NOMO-1 (cell line): ENCODE measurements around the gene ZNF619.
"Not testable (repeated sequence)": the region's sequence is repeated elsewhere in the genome, so short reads cannot be mapped to it uniquely, and the experiment has no call there.

Experiments used
- DNase-seq, 2 experiments: peaks; one replicate each; lab custom pipeline; 2025; ENCODE audit not compliant: unreplicated experiment in 2 of 2; lab: John Stamatoyannopoulos, UW

ZNF619 gene

GRCh38 chr3:40476478-40477470 lies at the start of gene ZNF619:
Gene ZNF619, plus strand, starts transcription at chr3:40477122. Its CDS starts 858 bp downstream, at chr3:40477980.
- peak; percentile 60 to 66 for DNase-seq

- DNase-seq: no peak
Measured at GRCh38 chr3:40432793-40433192, 44.1 kb upstream of the ZNF619 start.

DNA sequence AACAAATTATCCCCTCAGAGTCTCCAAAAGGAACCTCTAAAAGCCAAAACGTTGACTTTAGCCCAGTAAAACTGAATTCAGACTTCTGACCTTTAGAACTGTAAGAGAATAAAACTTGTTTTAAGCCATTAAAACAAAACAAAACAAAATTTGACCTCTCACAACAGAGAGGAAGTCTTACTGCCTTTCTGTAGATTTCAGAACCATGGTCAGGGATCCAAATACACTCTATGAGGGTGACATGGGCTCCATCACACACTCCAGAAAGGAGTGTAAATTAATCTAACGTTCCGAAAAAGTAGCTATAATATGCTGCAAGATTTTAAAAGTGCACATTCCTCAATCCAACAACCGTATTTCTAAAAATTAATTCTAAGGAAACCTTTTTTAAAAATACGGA lies 39.0 kb upstream of the ZNF619 start:
- DNase-seq: no peak

GRCh38 chr3:40445062-40445461 lies 31.9 kb upstream of the ZNF619 start:
- DNase-seq: no peak

DNA sequence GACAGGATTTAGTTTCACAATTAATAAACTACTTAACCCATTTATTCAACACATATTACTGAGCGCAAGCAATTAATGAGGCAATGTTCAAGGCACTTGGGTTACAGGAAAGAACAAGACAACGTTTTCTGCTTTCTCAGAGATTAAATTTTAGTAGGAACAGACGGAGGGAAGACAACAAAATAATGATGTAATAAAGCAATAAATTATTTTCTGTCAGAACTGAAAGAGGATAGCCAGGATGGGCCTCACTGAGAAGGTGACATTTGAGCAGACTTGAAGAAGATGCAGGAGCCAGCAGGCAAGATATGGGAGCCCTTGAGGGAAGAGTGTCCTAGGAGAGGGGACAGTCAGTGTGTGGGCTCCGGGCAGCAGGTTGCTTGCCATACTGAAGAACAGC lies 31.0 kb upstream of the ZNF619 start:
- DNase-seq: no peak

GRCh38 chr3:40450438-40450837 lies 26.5 kb upstream of the ZNF619 start:
- no peak for DNase-seq

GRCh38 chr3:40451551-40451950 lies 25.4 kb upstream of the ZNF619 start:
- DNase-seq: no peak

DNA sequence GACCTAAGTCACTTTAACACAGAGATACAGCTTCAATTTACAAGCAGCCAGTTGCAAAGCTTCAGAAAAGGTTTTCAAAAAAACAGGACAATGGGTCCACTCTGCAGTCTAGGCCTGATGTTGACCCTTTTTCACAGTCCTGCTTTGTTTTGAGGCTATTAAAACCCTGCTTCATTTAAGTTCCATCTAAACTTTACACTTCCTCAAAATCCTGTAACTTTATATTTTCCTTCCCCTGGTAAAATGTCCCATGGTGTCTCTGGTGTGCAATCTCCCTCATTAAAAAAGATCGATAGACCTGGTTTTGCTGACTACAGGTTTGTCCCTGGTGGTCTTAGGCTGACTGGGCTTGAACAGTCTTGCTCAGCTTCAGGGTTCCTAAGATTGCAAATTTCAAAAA lies 24.9 kb upstream of the ZNF619 start:
- no peak for DNase-seq

DNA sequence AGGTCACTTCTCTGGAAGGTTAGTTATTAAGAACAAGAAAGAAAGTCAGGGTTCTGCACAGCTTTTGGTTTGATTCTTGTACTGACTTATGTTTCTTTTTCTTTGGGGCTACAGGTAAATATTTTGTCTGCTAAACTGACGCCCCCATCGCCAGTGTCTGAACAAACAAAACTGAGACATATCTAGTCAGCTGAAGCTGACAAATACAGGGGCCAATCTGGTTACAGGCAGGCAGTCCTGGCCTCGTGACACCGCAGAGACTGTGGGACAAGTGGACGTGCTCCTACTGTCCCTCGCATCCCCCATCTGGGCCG lies 24.4 kb upstream of the ZNF619 start:
- no peak for DNase-seq

DNA sequence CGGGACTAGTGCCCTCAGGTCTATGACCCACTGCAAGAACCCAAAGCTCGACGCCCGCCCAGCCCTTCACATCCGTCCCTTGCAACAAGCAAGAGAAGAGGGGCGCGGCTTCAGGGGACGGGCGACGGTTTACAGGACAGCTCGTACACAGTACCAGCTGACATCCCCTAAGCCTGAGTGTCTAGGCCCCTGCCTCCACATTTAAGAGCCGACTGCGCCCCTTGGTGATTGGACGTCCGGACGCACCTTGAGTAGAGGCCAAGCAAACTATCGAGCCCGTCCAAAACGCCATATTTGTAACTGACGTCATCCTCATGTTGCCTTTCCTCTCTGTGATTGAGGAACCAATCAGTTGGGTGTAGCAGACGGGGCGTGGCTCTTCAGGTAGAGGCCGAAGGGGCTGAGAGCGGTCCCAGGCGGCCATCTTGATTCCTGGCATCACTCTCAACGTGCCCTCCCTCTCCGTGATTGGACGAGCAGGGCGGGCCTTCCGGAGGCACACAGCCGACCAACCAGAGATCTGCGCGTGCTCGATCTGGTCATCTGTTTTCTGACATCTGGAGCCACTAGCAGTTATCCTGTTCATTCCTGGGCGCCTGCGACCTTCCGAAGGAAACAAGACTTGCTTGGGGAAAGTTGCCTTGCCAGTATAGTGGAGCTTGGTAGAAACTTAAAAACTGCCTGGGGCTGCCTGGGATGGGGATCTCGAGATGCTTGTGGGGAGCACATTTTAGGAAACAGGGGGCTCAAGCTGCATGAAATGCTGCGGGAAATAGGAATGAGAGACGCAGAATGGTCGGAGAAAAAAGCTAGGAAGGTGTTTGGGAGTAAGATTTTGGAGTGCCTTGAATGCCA lies 23.8 kb upstream of the ZNF619 start:
- DNase-seq: peak; percentile 98 to 99

DNA sequence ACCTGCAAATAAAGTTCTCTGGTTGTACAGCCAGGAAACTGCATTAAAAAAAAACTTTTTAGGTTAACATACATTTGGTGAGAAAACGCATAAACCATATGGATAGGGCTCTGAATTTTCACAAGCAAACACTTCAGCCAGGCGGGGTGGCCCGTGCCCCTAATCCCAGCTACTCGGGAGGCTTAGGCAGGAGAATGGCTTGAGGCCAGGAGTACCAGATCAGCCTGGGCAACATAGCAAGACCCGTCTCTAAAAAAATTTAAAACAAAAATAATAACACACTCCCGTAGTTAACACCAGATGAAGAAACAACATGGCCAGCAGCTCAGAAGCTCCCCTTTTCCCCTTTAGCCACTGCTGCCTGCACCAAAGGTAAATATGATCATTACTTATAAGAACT lies 23.0 kb upstream of the ZNF619 start:
- DNase-seq: no peak

DNA sequence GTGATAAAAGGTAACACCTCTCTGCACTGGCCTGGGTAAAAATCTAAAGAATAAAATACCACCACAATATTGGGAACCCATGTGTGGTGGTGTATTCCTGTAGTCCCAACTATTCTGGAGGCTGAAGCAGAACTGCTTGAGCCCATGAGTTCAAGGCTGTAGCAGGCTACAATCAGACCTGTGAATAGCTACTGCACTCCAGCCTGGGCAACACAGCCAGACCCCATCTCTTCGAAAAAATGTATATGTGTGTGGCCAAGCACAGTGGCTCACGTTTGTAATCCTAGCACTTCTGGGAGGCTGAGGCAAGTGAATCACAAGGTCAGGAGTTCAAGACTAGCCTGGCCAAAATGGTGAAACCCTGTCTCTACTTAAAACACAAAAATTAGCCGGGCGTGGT lies 21.6 kb upstream of the ZNF619 start:
- DNase-seq: no peak

DNA sequence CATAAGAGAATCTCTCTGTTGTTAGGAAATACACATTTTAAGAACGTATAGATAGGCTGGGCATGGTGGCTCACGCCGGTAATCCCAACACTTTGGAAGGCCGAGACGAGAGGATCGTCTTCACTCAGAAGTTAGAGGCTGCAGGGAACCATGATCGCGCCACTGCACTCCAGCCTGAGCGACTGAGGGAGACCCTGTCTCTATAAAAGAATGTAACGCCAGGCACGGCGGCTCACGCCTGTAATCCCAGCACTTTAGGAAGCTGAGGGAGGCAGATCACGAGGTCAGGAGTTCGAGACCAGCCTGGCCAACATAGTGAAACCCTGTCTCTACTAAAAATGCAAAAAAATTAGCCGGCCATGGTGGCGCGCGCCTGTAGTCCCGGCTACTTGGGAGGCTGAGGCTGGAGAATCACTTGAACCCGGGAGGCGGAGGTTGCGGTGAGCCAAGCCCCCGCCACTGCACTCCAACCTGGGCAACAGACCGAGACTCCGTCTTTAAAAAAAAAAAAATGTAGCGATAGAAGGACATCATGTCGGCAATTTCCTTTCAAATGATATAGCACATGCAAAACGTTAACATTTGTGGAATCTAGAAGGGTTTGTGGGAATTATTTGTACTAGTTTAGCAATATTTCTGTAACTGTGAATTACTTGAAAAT lies 20.5 kb upstream of the ZNF619 start:
- no peak for DNase-seq

- DNase-seq: peak; percentile 91 to 92
Measured at GRCh38 chr3:40456940-40457823, 19.7 kb upstream of the ZNF619 start, which contains the start of gene RPL14. Gene RPL14, plus strand, starts transcription at chr3:40457339. Its CDS starts 133 bp downstream, at chr3:40457472.

DNA sequence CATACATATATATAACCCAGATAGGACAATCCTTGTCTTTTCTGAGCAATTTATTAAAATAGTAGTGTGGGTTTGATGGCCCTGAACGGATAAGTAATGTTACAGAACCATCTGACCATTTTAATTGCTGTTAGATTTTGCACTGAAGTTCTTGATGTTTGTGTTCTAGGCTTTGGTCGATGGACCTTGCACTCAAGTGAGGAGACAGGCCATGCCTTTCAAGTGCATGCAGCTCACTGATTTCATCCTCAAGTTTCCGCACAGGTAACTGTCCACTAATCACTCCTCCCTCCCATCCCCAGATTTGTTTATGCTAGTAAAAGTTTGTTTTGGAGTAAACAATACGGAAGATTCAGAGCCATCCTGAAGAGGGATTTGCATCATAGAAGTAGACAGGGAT lies 18.4 kb upstream of the ZNF619 start:
- no peak for DNase-seq

DNA sequence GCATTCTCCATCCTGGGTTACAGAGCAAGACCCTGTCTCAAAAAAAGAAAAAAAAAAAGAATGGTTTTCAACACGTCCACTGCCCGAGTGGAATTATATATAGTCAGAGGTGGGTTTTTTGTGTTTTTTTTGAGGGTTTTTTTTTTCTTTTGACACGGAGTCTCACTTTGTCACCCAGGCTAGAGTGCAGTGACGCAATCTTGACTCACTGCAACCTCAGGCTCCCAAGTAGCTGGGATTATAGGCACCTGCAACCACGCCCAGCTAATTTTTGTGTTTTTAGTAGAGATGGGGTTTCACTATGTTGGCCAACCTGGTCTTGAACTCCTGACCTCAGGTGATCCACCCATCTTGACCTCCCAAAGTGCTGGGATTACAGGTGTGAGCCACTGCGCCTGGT lies 16.4 kb upstream of the ZNF619 start:
- DNase-seq: not testable (repeated sequence)

DNA sequence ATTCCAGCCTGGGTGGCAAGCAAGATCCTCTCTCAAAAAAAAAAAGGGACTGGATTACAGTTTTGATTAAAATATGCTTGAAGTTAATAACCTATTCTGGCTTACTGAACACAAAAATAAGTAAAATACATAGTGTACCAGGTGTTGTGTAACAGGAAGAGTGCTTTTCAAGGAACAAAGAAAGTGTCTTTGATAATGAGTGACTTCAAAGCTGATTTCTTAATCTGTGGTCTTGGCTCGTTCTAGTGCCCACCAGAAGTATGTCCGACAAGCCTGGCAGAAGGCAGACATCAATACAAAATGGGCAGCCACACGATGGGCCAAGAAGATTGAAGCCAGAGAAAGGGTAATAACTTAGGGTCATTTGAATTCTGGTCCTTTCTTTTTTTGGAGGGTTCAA lies 15.8 kb upstream of the ZNF619 start:
- no peak for DNase-seq

DNA sequence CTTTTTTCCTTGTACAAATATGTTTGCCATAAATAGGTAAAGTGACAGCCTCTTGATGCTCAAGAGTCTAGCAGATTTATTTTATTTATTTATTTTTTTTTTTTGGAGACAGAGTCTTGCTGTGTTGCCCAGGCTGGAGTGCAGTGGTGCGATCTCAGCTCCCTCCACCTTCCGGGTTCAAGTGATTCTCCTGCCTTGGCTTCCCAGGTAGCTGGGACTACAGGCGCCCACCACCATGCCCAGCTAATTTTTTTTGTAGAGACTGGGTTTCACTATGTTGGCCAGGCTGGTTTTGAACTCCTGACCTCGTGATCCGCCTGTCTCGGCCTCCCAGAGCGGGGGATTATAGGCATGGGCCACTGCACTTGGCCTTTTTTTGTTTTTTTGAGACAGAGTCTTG lies 14.1 kb upstream of the ZNF619 start:
- DNase-seq: not testable (repeated sequence)

DNA sequence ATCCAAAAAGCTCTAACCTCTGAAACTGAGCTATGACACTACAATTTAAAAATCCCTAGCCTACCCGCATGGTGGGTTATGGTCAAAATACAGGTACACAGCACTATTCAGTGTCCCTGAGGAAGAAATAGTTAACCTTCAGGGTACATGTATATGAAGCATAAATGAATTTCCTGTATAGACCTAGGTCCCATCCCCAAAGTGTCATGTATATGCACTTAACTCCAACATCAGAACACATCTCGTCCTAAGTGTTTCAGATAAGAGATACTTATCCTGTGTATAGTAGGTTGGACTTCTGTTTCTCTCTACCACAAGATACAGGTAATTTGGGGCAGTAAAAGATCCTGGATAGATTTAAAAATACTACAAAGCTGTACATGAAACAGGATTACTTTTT lies 13.3 kb upstream of the ZNF619 start:
- DNase-seq: no peak
